ENCODE measurements around the gene LDB2.

Gene LDB2

GRCh38 chr4:16713696-16714095 lies 184.7 kb downstream of the LDB2 start:
- no peak for DNase-seq

DNA sequence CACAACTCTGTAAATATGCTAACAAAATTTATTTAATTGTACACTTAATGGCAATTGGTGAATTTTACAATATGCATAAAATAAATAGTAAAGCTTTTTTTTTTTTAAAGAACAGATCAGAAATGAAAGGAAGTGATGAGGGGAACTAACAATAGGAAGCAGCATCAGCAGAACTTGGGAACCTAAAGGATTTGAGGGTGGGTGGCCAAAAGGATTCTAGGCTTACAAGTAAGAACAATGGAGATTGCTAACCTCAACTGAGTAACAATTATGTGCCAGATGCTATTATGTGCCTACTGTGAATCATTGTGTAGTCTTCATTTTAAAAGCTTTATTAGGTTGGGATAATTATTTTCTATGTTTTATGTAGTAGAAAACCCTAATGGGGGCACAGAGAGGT lies 185.2 kb downstream of the LDB2 start:
- no peak for DNase-seq

DNA sequence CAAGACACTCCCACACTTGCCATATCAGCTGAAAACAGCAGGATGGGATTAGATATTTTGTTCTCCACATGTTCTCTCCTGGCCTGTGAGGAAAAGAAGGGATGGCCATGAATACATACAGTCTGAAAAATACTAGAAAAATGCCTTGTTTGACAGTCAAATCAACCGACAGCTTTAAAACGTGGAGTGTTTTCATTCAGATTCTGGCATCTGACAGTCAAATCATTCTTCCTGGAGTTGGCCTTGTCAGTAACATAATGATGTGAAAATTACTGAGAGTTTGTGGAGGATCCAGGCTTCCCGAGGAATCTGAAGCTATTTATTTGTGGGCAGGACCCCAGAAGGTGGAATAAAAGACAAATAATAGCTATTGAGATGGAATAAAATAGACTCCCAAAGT lies 188.2 kb downstream of the LDB2 start:
- no peak for DNase-seq

GRCh38 chr4:16707874-16708273 lies 190.6 kb downstream of the LDB2 start:
- no peak for DNase-seq

GRCh38 chr4:16706251-16706650 lies 192.2 kb downstream of the LDB2 start:
- DNase-seq: no peak

DNA sequence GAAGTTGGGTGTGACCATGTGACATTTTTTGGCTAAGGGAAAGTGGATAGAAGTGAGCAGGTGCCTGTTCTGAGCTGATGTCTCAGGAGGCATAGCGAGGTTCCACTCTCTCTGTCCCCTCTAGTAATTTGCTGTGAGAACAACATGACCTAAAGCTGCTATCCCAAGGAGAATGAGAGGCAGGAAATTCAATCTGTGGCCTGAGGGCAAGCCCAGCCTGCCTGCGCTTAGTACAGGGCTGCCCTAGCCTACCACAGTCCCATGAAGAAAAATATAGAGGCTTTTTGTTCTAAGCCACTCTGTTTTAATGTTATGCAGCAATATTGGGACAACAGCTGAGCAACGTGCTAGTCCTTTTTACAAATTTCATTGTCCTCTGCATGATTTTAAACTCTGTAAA lies 193.1 kb downstream of the LDB2 start:
- DNase-seq: no peak

DNA sequence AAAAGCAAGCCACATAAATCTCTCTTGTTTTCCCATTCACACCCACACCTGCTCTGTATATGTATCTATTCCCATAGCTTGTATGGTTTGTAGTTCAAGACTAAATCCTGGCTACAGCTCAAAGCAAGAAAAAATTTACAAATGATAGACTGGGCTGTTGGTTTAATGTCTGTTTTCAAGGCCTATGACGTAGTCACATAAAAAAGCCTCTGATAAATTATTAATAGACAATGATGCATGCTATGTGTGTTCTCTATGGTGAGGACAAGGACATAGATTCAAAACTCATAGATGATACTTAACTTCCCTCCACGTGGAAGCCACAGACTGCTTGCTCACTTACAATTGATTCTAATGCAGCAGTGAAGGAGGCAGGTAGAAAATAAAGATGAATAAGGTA lies 194.0 kb downstream of the LDB2 start:
- DNase-seq: no peak

- DNase-seq: no peak
Measured at GRCh38 chr4:16695896-16696295, 202.5 kb downstream of the LDB2 start.

GRCh38 chr4:16694884-16695276 lies 203.6 kb downstream of the LDB2 start:
- DNase-seq: no peak

DNA sequence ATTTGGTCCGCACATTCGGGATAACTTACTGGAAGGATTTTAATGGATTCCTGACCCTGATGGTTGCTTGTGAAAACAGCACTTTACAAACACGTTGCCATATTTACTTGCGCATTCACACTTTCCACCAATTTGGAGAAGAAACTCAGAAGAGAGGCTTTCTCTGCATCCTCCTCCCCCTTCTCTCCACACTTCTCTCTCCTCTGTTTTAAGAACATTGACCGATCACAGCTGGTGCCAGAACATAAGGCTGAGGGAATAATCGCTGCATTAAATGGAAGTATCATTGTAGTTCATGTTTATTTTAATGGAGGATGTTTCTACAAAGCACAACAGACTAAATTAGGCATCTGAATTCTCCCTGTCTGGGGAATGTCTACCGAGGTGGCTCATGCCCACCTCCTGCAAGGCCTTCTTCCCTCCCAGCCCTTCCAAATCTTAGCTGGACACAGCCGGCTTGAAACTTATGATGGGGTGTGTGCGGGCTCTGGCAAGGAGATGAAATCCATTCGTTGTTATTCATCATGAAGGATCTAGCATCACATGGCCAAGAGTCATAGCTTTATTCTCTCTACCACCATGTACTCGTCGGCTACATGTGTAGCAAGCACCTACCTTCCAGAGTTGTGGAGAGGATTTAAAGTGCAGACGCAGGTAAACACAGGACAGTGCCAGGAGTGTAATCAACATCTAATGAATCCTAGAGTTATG lies 204.1 kb downstream of the LDB2 start:
- DNase-seq: no peak

DNA sequence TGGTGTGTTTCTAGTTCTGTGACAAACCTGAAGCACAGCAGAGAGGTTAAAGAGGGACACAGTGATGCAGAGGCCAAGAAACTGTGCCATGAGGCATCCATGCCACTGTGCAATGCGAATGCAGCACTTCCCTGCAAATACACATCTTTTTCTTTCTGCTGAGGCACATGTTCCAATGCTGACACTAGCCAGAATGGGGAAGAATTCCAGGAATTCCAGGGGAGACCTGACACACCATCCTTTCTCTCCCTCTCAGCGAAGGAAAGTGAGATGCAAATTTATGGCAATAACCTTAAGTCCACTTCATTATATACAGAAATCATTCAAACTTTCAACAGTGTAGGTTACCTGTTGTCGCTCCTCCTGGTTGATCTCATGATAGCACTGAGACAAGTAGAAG lies 204.8 kb downstream of the LDB2 start:
- no peak for DNase-seq

DNA sequence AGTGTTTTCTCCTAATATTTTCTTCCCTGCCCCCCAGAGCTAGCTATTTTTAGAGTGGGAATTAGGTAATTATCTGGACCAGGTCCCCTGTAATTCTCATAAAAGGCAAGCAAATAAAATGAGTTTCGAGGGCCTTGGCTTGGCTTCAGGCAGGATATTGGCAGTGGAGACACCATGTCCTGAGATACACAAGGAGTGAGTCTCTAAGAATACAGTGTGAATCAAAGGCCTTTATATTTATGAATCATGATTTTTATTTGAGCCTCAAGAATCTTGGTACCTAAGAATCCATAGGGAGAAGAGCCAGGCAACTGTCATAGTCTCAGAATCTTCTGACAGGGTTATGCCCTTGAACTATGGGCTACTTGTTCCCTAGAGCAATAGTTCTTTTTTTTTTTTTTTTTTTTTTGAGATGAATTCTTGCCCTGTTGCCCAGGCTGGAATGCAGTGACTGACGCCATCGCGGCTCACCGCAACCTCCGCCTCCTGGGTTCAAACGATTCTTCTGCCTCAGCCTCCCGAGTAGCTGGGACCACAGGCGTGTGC lies 205.4 kb downstream of the LDB2 start:
- DNase-seq: no peak

GRCh38 chr4:16692524-16692923 lies 205.9 kb downstream of the LDB2 start:
- DNase-seq: no peak

GRCh38 chr4:16692046-16692445 lies 206.4 kb downstream of the LDB2 start:
- DNase-seq: no peak

- no peak for DNase-seq
Measured at GRCh38 chr4:16691450-16691849, 207.0 kb downstream of the LDB2 start.

DNA sequence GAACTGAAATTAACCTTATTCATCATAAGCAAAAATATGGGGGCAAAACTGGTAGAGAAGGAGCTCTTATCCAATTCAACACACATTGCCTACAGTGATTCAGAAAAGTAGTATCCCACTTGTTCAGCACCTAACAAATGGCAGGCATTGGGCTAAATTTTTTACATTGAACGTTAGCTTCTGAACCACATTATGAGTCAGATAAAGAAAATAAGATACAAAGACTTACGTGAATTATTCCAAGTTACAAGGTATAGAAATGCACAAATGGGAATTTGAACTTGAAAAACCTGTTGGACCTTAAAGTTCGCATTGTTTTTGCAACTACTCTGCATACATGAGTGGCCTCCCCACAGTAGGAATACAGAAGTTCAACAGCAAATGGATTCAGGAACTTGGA lies 210.6 kb downstream of the LDB2 start:
- DNase-seq: no peak

DNA sequence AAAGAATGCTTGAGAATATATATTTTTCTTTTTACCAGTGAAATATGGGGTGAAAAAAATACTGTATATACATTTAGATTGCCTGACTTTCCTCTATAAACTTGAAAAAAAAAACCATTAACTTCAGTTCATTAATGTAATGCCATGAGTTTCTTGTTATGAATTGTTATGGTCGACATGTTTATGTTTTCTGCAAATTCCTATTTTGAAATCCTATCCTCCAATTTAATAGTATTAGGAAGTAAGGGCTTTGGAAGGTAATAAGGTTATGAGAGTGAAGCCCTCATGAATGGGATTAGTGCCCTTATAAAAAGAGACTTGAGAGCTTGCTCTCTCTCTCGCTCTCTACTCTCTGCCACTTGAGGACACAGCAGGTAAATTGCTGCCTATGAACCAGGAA lies 211.4 kb downstream of the LDB2 start:
- no peak for DNase-seq

DNA sequence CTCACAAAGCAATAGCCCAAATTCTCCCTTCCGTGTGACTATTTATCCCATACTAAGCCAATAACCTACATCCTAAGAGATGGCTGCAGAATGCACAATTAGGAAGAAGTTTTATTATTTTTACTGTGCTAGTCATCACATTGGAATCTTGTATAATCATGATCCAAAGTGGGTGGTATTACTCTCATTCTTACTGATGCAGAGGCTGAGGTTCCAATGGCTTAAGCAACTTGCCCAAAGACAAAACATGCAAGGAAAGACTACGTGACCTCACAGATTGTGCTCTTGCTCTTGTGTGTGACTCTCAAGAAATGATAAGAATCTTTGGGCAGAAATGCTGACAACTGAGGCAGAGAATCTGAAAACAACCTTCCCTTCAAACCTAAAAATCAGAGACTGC lies 212.2 kb downstream of the LDB2 start:
- DNase-seq: no peak

GRCh38 chr4:16685536-16685935 lies 212.9 kb downstream of the LDB2 start:
- DNase-seq: no peak

DNA sequence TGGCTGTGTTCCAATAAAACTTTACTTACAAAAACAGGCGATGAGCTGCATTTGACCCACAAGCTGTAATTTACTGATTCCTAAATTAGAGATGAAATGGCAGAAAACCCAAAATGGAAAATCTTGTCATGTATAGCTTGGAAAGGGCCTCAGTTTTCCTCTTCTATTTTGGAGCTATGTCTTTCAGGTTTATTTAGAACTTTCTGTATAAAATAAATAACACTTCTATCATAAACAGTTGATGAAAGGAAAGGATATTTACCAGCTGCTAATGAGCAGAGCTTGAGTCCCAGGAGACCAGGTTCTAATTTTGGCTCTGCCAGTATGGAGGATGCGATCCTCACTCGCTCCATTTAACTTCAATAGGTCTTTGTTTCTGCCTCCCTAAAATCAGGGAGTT lies 213.5 kb downstream of the LDB2 start:
- DNase-seq: no peak

GRCh38 chr4:16684097-16684496 lies 214.3 kb downstream of the LDB2 start:
- DNase-seq: no peak

DNA sequence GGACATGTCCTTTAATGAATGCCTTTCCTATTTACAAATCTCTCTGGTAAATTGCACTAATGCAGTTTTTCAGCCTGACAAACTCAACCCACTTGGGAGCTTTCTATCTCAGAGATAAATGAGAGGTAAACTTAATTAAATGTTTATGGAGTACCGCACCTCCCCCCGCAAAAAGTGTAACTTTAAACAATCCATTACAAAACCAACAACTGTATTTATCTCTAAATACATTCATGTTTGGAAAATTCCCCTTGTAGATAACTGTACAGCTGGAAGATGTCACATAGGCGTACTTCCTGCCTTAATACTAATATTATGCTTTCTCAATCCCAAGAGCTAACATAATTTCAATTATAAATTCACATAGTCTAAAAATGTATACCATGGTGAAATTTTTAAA lies 215.5 kb downstream of the LDB2 start:
- no peak for DNase-seq

DNA sequence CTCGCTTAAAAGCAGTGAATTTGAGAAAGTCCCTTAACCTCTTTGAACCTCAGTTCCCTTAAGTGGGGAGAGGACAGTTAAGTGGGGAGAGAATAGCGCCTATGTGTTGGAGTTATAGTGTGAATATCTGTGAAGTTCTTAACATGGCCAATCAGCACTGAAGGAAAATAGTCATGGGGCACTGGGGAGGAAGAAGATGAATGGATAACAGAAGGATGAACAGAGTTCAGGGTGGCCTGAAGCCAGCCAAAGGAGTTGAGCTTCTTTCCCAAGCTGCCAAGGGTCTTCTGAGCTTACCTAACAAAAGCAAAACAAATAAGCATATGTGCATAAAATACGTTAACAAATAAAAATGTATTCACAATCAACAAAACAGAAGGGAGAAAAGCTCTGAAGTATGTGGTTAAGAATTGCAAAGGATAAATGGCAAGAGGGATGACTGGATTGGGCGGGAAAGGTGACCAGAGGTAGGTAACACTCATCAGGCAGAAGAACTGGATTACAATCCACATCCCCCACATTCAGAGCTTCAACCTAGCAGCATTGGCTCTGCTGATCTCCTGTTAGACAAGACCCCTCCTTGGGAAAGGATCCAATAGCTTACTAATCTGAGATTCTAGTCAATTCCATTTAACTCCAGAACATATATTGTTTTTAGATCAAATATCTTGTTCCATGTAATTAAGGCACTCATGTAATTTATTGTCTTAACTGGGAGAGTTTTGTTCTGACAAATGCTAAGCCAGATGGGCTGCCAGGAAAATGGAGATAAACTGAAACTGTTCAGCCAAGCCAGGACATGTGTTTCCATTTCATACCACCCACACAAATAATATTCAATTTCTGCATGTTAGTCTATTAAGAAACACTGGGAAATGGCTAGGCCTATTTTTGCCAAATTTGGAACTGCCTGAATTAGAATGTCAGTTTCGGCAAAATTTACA lies 221.2 kb downstream of the LDB2 start:
- DNase-seq: no peak

GRCh38 chr4:16676230-16676770 lies 222.1 kb downstream of the LDB2 start:
- no peak for DNase-seq

All from activated CD4-positive, alpha-beta T cell treated with anti-CD3 and anti-CD28 coated beads, Interleukin-10, Interleukin-2, amounts not matched to agents 100 ng/mL and 50 ng/mL, durations not matched to agents 16 hours and 8 hours (primary cell).